Hepatocyte (in vitro differentiated cells): ENCODE measurements around the gene ISYNA1.

Experiments
- CTCF ChIP-seq: fragments of 200-600 bp; sonication (generic); IDR thresholded peaks from 2 replicates; pipeline ENCODE4 v1.5.1; 2016; ENCODE audit warnings: antibody characterized with exemption, mild to moderate bottlenecking; ENCODE audit not compliant: poor library complexity
- EZH2 ChIP-seq: fragments of 200-600 bp; sonication (generic); IDR thresholded peaks from 2 replicates; pipeline ENCODE4 v1.6.1; 2016; ENCODE audit warnings: antibody characterized with exemption, mild to moderate bottlenecking, borderline replicate concordance
- EZH2phosphoT487 ChIP-seq: fragments of 200-600 bp; sonication (generic); IDR thresholded peaks from one replicate; pipeline ENCODE4 v1.6.1; 2018; ENCODE audit warnings: antibody characterized with exemption, mild to moderate bottlenecking, low read depth, moderate library complexity; ENCODE audit not compliant: unreplicated experiment, severe bottlenecking

GRCh38 chr19:18477974-18478373, 40.0 kb upstream of the ISYNA1 start:
- no peak for TF ChIP-seq EZH2
- TF ChIP-seq CTCF: no peak
- TF ChIP-seq EZH2phosphoT487: no peak
